ENCODE data around the gene ZBTB9.

ZBTB9 gene, protein sequence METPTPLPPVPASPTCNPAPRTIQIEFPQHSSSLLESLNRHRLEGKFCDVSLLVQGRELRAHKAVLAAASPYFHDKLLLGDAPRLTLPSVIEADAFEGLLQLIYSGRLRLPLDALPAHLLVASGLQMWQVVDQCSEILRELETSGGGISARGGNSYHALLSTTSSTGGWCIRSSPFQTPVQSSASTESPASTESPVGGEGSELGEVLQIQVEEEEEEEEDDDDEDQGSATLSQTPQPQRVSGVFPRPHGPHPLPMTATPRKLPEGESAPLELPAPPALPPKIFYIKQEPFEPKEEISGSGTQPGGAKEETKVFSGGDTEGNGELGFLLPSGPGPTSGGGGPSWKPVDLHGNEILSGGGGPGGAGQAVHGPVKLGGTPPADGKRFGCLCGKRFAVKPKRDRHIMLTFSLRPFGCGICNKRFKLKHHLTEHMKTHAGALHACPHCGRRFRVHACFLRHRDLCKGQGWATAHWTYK

DNA sequence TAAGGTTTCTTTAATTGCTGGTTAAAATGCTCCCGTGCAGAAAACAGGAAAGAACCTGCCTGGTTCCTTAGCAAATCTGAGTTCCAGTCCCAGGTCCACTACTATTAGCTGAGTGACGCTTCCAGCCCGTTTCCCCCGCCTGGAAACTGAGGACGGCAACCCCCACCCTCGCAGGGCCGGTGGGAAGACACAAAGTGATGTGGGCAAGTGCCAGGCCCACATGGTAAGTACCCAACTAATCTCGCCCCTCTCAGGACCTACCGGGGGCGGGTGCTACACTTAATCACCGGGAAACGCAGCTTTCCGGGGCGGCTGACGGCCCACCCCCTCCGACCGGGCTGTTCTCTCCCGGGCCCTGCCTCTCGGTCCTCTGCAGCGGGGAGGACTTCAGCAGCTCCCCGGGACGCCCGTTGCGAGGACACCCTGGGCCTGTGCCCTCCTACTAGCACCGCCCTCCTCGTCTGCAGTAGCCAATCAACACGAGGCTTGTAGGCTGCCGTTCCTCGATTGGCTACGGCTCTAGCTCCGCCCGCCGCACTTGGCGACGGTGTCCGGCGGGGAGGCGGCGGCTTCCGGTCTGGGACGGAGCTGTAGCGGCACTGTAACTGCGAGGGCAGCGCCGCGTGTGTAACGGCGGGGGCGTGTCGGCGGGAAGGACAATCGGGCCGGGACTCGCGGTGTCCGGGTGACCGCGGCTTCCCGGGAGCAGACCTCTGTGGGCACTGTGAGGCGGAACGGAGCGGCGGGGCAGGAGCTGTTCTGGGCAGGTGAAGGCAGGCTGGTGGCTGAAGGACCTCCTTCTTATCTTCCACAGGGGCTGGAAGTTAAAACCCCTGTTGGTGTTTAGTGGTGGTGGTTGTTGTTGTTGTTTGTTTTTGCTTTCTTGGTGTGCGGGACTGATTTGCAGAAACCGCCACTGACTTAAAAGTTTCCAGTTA lies at the start of gene ZBTB9:
TSS of gene ZBTB9 (plus strand) at position 568 of the 938 bp plus-strand sequence. CDS start 525 bp downstream, outside the sequence.
- DNase-seq: peak; percentile 90

DNA sequence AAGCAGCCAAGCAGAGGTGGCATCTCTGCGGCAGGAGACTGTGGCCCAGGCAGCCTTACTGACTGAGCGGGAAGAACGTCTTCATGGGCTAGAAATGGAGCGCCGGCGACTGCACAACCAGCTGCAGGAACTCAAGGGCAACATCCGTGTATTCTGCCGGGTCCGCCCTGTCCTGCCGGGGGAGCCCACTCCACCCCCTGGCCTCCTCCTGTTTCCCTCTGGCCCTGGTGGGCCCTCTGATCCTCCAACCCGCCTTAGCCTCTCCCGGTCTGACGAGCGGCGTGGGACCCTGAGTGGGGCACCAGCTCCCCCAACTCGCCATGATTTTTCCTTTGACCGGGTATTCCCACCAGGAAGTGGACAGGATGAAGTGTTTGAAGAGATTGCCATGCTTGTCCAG lies 49.5 kb upstream of the ZBTB9 start:
- no peak for DNase-seq

DNA sequence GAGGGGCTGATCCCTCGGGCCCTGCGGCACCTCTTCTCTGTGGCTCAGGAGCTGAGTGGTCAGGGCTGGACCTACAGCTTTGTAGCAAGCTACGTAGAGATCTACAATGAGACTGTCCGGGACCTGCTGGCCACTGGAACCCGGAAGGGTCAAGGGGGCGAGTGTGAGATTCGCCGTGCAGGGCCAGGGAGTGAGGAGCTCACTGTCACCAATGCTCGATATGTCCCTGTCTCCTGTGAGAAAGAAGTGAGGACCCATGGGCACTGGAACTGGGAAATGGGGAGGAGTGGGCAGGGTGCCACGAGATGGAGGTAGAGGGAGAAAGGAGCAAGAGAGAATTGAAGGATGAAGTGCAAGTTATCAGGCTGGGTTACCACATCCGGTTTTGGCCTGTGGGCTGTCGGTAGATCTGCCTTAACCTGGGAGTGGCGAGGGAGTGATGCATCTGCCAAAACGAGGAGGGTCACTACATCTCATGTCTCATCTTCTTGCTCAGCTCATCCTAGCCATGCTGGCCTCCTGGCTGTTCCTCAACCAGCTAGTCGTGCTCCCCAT lies 48.9 kb upstream of the ZBTB9 start:
- DNase-seq: no peak

DNA sequence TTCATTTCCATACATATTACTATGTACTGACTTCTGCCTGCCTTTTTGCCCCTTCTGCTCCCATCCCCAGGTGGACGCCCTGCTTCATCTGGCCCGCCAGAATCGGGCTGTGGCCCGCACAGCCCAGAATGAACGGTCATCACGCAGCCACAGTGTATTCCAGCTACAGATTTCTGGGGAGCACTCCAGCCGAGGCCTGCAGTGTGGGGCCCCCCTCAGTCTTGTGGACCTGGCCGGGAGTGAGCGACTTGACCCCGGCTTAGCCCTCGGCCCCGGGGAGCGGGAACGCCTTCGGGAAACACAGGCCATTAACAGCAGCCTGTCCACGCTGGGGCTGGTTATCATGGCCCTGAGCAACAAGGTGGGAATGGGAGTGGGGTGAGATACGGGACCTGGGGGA lies 48.2 kb upstream of the ZBTB9 start:
- DNase-seq: no peak

DNA sequence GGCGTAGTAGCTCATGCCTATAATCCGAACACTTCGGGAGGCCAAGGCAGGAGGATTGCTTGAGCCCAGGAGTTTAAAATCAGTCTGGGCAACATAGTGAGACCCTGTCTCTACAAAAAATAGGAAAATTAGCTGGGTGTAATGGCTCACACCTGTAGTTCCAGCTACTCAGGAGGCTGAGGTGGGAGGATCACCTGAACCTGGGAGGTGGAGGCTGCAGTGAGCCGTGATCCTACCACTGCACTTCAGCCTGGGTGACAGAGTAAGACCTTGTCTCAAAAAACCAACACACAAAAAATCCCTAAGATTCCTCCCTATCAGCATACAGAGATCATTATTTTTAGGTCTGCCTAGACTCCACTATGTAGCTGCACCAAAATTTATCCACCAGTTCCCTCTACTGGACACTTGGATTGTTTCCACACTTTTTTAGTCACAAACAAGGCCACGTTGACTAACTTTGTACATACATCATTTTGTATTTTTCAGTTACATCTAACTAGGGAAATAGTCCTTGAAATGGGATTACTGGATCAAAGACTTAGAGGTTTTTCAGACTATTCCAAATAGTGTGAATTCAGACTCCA lies 47.2 kb upstream of the ZBTB9 start:
- DNase-seq: no peak

DNA sequence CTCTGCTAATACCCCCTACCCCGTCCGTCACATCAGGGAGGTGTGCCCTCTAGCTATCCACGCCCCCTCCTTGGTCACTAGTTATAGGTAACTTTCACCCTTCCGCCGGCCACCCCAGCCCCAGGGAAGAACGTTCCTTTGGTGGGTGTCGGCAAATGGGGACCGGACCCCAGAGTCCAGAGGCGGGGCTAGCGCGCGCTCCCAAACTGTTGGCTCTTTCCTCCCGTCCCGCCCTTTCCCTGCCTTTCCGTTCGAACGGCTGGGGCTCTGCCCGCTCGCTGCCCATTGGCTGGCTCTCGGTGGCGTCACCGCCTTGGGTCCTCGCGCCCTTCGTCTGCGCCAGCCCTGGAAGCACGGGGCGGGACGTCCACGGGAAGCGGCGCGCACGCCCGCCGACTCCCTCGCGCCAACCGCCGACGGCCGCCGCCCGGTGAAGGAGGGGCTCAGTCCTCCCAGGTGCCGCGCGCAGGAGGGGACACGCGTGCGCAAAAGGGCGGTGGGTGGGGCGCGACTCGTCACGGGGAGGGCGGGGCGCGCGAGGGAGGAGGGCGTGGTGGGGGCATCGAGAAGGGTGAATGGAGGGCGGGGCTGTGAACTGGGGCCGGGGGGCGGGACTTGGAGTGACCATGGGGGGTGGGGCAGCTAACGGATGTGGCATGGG lies 44.2 kb upstream of the ZBTB9 start:
- DNase-seq: peak; percentile 98

DNA sequence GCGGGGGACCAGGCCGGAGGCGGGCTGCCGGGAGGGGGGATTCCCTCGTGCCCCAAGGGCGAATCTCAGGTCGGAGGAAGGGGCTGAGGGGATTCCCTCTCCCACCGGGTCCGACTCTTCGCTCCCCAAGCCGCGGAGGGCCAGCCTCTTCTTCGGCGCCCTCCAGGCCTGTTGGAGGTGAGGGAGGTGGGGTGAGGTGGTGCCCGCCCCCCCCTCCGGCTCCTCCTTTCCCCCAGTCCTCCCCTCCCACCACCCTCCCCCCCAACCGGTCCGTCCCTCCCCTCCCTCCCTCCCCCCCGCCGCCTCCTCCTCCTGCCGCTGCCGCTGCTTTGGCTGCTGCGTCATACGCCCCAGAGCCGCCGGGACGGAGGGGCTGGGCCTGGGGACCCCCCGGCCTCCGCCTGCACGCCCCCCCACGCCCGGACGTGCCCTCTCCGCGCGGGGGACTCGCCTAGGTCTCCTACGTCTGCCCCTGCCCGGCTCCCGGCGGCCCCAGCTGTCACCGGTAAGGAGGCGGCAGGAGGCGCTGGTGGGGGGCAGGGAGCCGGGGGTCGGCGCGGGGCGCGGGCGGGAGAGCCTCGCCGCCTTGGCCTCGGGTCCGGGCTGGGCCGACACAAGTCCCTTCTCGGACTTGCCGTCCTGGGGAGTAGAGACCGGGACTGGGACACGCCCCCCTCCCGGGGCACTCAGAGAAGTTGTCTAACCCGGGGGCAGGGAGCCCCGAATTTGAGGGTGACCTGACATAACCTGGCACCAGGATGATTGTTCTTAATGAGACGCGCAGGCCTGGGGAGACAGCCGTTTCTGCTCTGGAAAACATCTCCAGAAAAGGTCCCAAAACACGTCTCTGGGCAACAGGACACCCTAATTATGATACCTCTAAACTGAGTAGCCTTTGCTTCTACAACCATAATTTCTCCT lies 43.4 kb upstream of the ZBTB9 start, which contains the start of gene PHF1:
TSS of gene PHF1 (plus strand) at position 304 of the 921 bp plus-strand sequence. CDS start 1,250 bp downstream, outside the sequence.
- DNase-seq: no peak

DNA sequence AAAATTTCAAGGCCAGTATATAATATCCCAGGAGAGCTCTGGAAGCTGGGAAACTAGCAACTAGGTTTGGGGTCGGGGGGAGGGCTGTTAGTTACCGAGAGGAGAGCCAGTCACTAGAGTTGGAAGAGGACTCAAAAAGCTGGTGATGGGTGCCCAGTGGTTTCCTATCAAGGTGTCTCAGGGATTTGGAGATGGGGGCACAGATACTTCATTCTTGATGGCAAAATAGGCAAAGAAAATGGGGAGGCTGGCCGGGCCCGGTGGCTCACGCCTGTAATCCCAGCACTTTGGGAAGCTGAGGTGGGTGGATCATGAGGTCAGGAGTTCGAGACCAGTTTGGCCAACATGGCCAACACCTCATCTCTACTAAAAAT lies 42.8 kb upstream of the ZBTB9 start:
- DNase-seq: no peak

DNA sequence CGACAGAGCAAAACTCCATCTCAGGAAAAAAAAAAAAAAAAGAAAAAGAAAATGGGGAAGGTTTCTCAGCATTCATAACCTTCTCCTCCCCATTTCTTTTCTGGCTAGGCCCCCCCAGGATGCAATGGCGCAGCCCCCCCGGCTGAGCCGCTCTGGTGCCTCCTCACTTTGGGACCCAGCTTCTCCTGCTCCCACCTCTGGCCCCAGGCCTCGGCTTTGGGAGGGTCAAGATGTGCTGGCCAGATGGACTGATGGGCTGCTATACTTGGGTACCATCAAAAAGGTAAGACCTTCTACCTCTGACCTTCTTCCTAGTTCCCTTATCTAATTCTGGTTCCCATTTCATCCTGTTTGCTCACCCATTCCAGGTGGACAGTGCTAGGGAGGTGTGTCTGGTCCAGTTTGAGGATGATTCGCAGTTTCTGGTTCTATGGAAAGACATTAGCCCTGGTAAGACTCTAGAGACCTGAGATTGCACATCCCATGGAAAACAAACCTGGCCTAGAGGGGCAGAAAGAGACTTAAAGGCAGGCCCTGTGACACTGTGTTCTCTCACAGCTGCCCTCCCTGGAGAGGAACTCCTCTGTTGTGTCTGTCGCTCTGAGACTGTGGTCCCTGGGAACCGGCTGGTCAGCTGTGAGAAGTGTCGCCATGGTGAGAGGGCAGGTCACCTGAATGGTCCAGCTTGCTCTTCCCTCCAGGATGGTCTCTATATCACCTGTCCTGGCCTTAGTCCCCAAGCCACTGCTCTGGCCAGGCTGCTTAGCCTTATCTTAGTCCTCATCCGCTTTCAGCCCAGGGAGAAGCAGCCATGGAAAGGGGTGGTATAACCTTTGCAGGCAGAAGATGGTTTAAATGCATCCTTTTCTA lies 42.0 kb upstream of the ZBTB9 start:
- no peak for DNase-seq

DNA sequence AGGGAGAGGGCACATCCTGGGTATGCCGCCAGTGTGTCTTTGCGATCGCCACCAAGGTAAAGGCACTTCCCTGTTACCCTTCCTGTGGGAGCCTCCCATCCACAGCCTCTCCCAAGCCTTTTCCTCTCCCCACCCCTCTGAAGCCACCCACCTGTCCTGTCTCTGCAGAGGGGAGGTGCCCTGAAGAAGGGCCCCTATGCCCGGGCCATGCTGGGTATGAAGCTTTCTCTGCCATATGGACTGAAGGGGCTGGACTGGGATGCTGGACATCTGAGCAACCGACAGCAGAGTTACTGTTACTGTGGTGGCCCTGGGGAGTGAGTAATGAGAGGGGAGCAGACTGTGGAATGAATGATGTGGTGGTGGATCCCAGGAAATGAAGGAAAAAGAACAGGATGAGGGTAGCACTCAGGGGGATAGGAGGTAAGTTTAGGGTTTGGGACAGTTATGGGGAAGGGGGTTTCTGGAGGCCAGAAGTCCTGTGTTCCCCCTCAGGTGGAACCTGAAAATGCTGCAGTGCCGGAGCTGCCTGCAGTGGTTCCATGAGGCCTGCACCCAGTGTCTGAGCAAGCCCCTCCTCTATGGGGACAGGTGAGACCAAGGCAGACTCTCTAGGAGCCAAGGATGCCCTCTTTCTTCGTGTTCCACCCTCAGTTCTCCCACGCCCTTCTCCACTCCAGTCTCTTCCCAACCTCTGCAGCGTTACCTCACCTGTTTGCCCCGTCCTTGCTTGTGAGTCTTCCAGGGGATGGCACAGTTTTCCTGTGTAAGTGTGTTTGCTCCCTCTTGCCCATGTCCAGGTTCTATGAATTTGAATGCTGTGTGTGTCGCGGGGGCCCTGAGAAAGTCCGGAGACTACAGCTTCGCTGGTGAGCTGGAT lies 40.9 kb upstream of the ZBTB9 start:
- no peak for DNase-seq

DNA sequence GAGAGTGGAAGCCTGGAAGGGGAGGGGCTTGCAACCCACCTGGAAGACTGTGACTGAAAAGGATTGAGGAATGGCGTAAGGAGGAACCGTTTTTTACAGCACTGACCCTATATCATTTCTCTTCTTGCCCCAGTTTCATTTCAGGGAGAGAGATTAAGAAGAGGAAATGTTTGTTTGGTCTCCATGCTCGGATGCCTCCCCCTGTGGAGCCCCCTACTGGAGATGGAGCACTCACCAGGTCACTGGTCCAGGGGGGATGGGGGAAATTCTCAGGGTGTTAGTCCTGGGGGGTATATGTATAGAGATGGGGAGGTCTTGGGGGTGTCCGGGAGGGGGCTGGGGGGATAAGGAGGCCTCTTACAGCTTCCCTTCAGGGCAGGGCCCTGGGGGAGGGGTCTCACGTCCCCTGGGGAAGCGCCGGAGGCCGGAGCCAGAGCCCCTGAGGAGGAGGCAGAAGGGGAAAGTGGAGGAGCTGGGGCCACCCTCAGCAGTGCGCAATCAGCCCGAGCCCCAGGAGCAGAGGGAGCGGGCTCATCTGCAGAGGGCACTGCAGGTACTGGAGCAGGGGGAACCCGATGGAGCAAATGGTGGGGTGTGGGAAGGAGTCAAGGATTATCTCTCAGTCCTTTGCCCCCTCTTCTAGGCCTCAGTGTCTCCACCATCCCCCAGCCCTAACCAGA lies 39.6 kb upstream of the ZBTB9 start:
- DNase-seq: no peak

DNA sequence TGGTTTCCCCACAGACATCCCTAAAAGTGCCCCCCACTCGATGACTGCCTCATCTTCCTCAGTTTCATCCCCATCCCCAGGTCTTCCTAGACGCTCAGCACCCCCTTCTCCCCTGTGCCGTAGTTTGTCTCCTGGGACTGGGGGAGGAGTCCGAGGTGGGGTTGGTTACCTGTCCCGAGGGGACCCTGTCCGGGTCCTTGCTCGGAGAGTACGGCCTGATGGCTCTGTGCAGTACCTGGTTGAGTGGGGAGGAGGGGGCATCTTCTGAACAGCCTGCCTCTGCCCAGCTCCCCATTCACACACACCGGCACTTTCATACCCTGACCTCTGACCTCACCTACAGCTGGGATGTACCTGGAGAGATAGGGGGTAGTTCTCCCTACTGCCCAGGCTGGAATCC lies 38.5 kb upstream of the ZBTB9 start:
- DNase-seq: no peak

DNA sequence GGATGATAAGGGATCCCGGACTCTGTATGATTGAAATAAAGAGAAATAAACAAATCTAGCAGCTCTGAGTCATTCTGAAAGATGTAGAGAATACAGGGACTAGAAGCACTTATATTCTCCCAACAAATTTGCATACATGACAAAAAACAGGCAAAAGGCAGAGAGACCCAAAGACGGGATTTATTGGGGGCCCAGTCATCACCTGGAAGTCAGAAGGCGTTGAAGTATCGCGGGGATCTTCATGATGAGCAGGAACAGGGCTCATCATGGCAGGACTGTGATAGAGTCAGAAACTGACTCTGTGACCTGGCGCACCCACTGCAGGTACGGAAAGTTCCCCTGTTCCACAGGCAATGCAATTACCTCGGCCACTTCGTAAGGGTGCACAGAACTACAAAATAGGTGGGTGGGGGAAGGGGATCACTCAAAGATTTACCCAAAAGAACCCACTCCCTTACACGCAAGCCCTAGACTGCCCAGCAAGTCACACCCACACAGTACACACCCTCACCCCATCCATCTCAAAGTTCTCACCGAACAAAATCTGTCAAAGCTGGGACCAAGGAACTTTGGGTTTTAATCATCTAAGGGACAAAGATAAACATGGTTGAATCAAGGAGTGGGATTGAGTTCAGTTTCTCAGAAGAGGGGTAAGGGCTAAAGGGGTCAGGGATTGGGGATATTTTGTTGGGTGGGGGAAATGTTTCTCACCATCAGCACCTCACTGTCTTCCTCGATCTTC lies 37.8 kb upstream of the ZBTB9 start:
- peak; percentile 51 for DNase-seq

DNA sequence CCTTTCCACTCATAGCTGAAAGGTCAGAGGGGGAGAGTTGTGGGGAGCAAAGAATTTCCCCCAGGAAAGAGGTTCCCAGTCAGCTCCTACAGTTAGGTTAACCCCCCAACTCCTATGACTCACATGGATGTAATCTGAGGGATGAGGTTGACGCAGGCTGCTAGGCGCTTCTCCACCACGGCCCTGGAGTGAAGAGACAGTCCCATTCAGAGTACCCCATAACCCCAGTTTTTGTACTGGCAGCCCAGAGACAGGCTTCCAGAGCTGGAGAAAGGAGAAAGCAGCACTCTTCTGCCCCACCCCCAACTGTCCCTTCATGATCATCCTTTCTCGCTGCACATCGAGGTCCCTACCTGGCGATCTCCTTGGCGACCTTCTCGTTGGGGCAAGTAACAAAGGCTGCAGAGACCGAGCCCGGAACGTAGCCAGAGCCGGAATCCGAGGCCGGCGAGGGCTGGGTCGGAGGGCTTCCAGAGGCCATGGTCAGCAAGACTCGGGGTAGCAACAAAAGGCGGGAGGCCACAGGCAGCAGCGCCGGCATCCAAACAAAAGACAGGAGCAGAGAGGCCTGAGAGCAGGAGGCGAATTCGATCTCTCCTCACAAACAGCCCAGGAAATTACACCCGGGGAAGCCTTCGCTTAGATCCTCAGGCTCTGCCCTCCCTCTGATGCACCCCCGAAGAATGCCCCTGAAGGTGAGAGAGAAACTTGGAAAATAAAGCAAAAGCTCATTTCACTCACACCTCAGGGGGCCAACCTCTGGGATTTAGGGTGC lies 37.1 kb upstream of the ZBTB9 start:
- DNase-seq: no peak

DNA sequence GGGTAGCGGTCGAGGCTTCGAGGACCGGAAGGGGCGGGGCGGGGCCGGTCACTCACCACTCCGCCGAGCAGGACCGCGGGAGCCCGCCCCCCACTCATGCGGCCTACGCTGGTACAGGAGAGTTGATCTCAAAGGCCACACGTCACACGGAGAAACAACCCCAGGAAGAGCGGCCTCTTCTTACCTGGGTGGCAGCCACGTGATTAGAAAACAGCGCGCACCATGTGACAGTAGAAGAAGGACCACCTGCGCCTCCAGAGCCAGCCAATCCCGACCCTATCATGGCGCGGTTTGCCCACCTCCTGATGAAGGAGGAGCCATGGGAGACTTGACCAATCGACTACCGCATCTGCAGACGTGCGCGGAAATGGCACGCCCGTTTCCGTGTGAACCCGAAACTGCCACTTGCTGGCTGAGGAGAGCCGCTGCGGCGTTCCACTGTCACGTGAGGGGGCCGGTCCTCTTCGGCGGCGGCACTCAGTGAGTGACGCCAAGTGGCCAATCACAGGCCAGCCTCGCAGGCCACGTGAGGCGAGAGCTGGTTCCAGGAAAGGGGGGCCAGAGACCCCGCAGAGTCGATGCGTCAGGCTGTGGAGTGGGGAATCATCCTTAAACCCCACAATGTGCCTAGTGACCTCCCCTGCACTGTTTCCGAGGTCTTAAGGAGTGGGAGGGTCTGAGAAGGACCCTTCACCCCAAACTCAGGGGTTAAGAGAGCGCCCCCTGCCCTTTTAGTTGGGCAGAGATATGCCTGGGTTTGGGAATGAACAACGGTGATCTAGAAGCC lies 36.3 kb upstream of the ZBTB9 start, which contains the start of gene CUTA:
TSS of gene CUTA (minus strand) at position 205 of the 787 bp plus-strand sequence. CDS start at position 98, 107 bp downstream.
- peak; percentile 96 for DNase-seq

All from activated CD4-positive, CD25-positive, alpha-beta regulatory T cell treated with anti-CD3 and anti-CD28 coated beads, Interleukin-2, amount 50 U/mL, for 72 hours (primary cell).